ENCODE measurements around the gene HIGD2A. TPM values are rescaled to one million over a fixed set of nuclear protein-coding genes. Genes with fewer than 3 reads are reported as not detected.

The HIGD2A gene
- total and polyA plus RNA-seq, 2 donors (not counting 3 experiments of a cell fraction or from before 2014, with no cell fraction given) = 96.2 to 210 TPM

GRCh38 chr5:176371621-176372539 is 16.7 kb upstream of the HIGD2A start:
- Histone ChIP-seq H3K4me2 (ENCODE audit: insufficient read depth, low read length) (no peak overlapping the region), H4K20me1 (replicated peaks; ENCODE audit: control insufficient read depth, extremely low read depth, insufficient read depth, low read length) (no peaks in the 10 kb centered on the region), H3K4me1 (ENCODE audit: control insufficient read depth, extremely low read depth, insufficient read depth, low read length) (no peaks in the 10 kb centered on the region), H3K4me3 (replicated peaks in 1 of 3; ENCODE audit: insufficient read depth in 1 of 3, low read depth in 1 of 3, low read length in 3 of 3) (no peak overlapping the region), H2AFZ (ENCODE audit: low read depth, low read length) (no peak overlapping the region), H3K36me3 (ENCODE audit: control insufficient read depth in 2 of 2, extremely low read depth in 1 of 2, insufficient read depth in 2 of 2, low read length in 2 of 2) (peaks cover 0 to 20% of the 10 kb centered on the region in 2 experiments), H3K27ac (ENCODE audit: insufficient read depth, low read depth, low read length) (no peak overlapping the region), H3K79me2 (ENCODE audit: control insufficient read depth, insufficient read depth, low read length) (no peaks in the 10 kb centered on the region), H3K9me1 (replicated peaks; ENCODE audit: control insufficient read depth, extremely low read depth, insufficient read depth, low read length) (no peaks in the 10 kb centered on the region), H3K9ac (replicated peaks; ENCODE audit: extremely low read depth, insufficient read depth, low read length) (no peak overlapping the region), H3K9me3 (replicated peaks; ENCODE audit: control insufficient read depth, insufficient read depth, low read length) (no peaks in the 10 kb centered on the region), H3K27me3 (ENCODE audit: control insufficient read depth in 2 of 2, insufficient read depth in 2 of 2, low read length in 2 of 2) (no peaks in the 10 kb centered on the region)
- intact Hi-C loops (cut with micrococcal nuclease) = no loop called here
- FAIRE-seq (no peak), DNase-seq (ENCODE audit: low read depth, low spot score) (no peak)
- BruUV-seq (replicated peaks) = no TSS peak
- dilution Hi-C loops (cut with MboI; ENCODE audit: extremely low pct_ligation_motif_present, low sequenced_read_pairs) = no loop called here
- POLR2A ChIA-PET = no interaction called here
- CTCF ChIA-PET = interaction anchor here (1.6 kb wide), 1 partner anchor 11 kb away, joined by 4 read pairs; the partner anchor contains the start of gene KIAA1191
- no peak for TF ChIP-seq MYC (IDR thresholded peaks at IDR 0.05; ENCODE audit: low read depth, low read length)
- TF ChIP-seq POLR2A (IDR thresholded peaks at IDR 0.05; ENCODE audit: low read depth, low read length) = no peak
- no peak for TF ChIP-seq MAX (IDR thresholded peaks at IDR 0.05; ENCODE audit: insufficient read depth, insufficient read length)
- TF ChIP-seq JUN (IDR thresholded peaks at IDR 0.05; ENCODE audit: borderline replicate concordance, insufficient read depth, insufficient read length, low read depth) = no peak
- no peak for TF ChIP-seq CTCF (IDR thresholded peaks at IDR 0.05; ENCODE audit: extremely low read depth in 1 of 2, insufficient read depth in 1 of 2, low read depth in 1 of 2, low read length in 2 of 2)
- TF ChIP-seq GATA2 (IDR thresholded peaks at IDR 0.05; ENCODE audit: insufficient read depth, insufficient read length, low read depth, low read length) = no peak
- TF ChIP-seq EZH2 (IDR thresholded peaks at IDR 0.05; ENCODE audit: borderline replicate concordance, low read depth, low read length, severe bottlenecking) = no peak
- TF ChIP-seq POLR2AphosphoS5 (IDR thresholded peaks at IDR 0.05; ENCODE audit: insufficient read depth, low read depth, low read length) = no peak
- no peak for TF ChIP-seq FOS (IDR thresholded peaks at IDR 0.05; ENCODE audit: borderline replicate concordance, insufficient read depth, low read length)
